Measurements from ENCODE around the gene CHCHD6.
A peak's percentile ranks its signal among the peaks of the same experiment; 100 is the strongest.

The CHCHD6 gene

DNA sequence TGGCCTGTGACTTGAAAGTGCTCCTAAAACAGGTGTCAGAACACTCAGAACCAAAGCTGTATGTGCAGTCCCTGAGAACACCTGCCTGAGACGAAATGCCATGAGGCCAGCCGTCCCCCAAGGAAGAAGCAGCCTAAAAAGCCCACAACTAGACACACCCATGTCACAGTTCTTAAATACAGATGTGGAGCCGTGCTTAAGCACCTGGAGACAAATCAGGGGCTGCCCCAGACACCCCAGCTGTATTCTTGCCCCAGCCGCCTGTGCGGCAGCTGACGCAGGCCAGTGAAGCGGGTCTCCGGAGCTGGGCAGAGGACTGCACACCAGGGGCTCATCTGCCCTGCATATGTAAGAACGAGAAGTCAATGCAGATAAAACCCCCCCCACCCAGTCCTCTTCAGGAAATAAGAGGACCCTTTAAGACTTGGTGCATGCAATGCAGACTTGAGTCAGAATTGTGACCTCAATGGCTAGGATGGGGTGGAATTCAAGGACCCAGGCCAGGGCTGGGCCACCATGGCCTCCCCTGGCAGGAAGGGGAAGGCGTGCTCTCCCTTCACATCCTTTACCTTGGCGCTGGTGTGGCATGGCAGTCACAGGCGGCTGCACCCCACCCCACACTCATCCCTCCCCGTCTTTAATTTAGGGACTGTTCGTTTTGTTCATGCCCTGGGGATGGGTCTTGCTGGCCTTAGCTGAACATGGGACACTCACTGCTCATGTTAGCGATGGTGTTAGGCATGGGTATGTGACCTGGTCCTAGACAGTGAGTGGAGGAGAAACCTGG, 251.2 kb downstream of the CHCHD6 start:
- no peak overlapping the region for H3K4me3 ChIP-seq
- DNase-seq (ENCODE audit: low spot score), result no peak
- TF ChIP-seq, protein P1, sequence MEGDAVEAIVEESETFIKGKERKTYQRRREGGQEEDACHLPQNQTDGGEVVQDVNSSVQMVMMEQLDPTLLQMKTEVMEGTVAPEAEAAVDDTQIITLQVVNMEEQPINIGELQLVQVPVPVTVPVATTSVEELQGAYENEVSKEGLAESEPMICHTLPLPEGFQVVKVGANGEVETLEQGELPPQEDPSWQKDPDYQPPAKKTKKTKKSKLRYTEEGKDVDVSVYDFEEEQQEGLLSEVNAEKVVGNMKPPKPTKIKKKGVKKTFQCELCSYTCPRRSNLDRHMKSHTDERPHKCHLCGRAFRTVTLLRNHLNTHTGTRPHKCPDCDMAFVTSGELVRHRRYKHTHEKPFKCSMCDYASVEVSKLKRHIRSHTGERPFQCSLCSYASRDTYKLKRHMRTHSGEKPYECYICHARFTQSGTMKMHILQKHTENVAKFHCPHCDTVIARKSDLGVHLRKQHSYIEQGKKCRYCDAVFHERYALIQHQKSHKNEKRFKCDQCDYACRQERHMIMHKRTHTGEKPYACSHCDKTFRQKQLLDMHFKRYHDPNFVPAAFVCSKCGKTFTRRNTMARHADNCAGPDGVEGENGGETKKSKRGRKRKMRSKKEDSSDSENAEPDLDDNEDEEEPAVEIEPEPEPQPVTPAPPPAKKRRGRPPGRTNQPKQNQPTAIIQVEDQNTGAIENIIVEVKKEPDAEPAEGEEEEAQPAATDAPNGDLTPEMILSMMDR (IDR thresholded peaks at IDR 0.05), result no peak
- H3K27ac ChIP-seq, result no peak overlapping the region

DNA sequence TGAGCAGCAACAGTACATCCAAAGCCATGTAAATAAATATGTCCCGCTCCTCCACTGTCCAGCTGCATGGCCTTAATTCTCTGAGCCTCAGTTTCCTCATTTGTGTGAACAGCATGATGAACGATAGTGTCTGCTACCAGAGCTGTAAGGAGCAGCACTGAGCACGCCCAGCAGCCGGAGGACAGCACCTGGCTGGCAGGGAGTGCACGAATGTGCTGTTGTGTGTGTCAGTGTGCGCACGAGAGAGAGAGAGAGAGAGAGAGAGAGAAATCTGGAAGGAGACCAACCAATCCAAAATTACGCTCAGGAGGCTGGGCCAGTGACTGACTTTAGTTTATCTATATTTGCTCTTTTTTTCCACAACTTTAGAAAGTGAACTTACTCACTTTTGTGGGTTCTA, 252.3 kb downstream of the CHCHD6 start:
- no peak for DNase-seq (ENCODE audit: low spot score)
- TF ChIP-seq, protein P1 (IDR thresholded peaks at IDR 0.05), result no peak
- no peak overlapping the region for H3K27ac ChIP-seq
- no peak overlapping the region for H3K4me3 ChIP-seq

DNA sequence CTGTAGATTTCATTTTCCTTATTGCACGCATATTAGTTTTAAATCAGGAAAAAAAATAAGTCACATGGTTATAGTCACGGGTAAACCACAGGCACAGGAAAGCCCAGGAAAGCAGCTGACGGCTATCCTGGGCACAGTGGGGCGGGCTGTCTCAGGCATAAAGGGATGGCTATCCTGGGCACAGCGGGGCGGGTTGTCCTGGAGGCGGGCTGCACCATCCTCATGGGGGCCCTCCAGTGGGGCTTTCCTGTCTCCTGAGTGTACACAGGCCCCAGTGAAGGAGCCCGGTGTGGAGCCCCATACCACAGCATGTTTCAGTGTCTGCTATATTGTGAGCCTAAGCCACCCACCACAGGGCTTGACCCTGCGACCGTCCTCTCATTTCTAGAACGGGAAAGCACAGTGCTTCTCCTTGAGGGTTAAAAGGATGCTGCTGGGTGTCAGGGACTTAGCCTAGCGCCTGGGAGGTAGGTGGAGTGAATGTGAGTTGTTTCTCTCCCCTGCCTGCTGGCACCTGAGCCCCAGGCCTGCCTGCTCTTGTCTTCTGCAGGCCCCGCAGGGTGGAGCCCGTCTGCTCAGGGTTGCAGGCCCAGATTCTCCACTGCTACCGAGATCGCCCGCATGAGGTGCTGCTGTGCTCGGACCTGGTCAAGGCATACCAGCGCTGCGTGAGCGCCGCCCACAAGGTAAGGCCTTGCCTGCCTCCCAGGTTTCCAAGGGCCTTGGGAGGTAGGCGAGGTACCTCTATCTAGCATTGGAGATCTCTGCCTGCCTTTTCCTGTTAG, 253.0 kb downstream of the CHCHD6 start:
- DNase-seq (ENCODE audit: low spot score), result no peak
- no peak overlapping the region for H3K27ac ChIP-seq
- TF ChIP-seq, protein P1 (IDR thresholded peaks at IDR 0.05), result no peak
- no peak overlapping the region for H3K4me3 ChIP-seq

DNA sequence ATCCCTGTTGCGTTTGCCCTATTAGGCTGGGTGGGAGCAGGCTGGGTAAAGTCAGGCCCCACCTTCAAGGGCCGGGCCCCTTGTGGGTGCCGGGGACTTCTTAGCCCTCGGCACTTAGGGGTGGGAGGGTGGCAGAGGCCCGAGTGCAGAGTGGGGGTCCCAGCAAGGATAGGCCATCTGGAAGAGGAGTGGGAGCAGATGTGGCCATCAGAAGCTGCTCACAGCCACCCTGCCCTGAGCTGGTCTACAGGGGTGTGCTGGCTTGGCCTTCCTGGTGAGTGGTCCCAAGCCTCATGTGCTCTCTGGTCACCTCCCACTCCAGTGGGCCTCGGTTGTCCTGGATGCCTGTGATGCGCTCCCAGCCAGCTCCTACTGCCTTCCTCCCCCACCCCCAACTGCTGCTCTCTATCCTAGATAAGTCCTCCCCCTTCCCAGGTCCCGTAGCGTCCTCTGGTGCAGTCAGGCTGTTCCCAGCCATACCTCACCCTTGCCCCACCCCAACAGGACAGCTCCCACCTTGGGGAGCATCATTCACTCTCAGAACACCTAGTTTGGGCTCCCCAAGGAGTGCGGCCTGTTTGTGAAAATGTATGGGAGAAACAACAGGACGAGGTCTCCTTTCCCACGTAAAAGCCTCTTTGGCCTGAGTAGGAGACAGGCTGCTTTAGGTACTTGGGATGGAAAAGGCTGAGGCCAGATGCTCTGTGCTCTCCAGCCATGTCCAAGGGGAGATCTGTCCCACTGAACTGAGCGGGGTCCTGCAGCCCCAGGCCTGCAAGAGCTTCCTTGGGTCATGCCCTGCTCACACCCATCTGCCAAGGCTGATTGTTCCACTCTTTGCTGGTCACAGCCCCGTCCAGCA, 254.0 kb downstream of the CHCHD6 start:
- Histone ChIP-seq H3K4me3 (no peak overlapping the region), H3K27ac (no peak overlapping the region)
- no peak for DNase-seq (ENCODE audit: low spot score)
- TF ChIP-seq, protein P1 (IDR thresholded peaks at IDR 0.05), result no peak

DNA sequence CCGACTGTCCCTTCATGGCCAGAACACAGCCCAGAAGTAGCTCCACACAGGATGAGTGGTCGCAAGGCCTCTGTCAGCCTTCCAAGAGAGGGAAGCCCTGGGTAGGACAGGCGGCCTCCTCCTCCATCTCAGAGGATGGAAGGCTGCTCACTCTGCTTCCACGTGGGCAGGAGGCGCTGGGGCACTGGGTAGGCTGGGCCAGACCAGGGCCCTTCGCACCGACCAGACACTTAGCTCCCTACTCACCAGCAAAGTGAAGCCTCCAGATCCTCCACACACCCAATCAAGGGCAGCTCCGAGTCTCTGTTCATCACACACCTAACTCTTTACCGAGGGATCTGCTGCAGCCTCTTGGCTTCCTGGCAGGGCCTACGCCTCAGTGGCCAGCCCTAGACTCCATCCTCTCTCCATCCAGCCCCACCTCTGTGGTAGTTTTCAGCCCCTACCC, 254.6 kb downstream of the CHCHD6 start:
- H3K4me3 ChIP-seq, result no peak overlapping the region
- DNase-seq (ENCODE audit: low spot score), result no peak
- no peak overlapping the region for H3K27ac ChIP-seq
- TF ChIP-seq, protein P1 (IDR thresholded peaks at IDR 0.05), result no peak

DNA sequence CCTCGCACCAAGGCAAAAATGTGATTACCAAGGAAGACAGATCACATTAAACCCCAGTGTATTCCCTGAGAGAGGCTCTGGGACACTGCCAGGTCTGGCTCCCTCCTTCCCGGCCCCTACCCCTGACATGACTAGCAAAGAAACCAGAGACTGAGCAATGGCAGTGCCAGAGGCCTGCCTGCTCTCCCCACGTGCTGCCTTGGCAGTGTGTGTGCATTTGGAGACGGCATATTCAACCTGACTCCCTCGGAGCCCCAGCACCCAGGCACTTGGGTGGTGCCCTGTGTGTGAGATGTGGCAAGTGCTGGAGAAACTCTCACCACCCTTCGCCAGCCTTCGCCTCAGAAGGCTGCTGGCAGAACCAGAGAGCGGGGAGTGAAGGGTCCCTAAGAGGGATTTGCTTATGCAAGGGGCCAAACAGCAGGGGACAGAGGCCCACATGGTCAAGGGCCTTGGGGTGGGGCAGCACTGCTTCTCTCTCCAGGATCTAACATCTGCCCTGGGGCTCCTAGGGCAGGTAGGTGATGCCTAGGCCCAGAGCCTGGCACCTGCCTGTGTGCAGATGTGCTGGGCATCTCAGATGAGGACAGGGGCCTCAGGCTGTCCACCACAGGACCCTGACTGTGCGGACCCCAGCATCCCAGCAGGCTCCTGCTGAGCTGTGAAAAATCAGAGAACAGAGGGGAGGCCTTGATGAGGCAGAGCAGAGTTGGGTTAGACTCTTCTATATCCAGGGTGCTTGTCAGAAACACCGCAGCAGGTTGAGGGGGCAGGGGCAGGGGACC, 255.3 kb downstream of the CHCHD6 start:
- Histone ChIP-seq H3K27ac (peak overlapping the region in 1 of 2 donors; percentile 71), H3K4me3 (no peak overlapping the region)
- TF ChIP-seq, protein P1 (IDR thresholded peaks at IDR 0.05), result no peak
- DNase-seq (ENCODE audit: low spot score), result no peak

Measured in coronary artery (tissue), 2 donors.